ENCODE data around the gene KLHDC8A.

- TF ChIP-seq JUN (IDR thresholded peaks at IDR 0.05; ENCODE audit: borderline replicate concordance, insufficient read depth, insufficient read length, low read depth) = no peak
- TF ChIP-seq, protein P1, sequence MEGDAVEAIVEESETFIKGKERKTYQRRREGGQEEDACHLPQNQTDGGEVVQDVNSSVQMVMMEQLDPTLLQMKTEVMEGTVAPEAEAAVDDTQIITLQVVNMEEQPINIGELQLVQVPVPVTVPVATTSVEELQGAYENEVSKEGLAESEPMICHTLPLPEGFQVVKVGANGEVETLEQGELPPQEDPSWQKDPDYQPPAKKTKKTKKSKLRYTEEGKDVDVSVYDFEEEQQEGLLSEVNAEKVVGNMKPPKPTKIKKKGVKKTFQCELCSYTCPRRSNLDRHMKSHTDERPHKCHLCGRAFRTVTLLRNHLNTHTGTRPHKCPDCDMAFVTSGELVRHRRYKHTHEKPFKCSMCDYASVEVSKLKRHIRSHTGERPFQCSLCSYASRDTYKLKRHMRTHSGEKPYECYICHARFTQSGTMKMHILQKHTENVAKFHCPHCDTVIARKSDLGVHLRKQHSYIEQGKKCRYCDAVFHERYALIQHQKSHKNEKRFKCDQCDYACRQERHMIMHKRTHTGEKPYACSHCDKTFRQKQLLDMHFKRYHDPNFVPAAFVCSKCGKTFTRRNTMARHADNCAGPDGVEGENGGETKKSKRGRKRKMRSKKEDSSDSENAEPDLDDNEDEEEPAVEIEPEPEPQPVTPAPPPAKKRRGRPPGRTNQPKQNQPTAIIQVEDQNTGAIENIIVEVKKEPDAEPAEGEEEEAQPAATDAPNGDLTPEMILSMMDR (IDR thresholded peaks at IDR 0.05; ENCODE audit: extremely low read depth in 1 of 2, insufficient read depth in 1 of 2, low read depth in 1 of 2, low read length in 2 of 2) = no peak
- TF ChIP-seq MYC (IDR thresholded peaks at IDR 0.05; ENCODE audit: low read depth, low read length) = no peak
Measured at GRCh38 chr1:205287767-205288559, 68.8 kb downstream of the KLHDC8A start.
